NCI-H1092 treated with DMSO at 0.1 percent for 48 hours (cell line): ENCODE measurements around the gene MDH1.

Experiments used
- DNase-seq: peaks from one replicate; lab custom pipeline; 2025; lab: John Stamatoyannopoulos, UW

MDH1 gene

DNA sequence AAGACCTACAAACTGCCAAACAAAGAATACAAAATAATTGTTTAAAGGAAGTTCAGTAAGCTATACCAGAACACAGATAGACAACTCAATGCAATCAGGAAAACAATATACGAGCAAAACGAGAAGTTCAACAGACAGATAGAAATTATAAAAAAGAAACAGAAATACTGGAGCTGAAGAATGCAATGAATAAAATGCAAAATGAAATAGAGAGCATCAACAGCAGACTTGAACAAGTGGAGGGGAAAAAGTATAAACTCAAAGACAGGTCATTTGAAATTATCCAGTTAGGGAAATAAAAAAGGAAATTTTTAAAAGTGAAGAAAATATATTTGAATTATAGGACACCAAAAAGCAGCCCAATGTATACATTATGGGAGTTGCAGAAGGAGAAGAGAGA lies 43.6 kb downstream of the MDH1 start:
- DNase-seq = no peak

DNA sequence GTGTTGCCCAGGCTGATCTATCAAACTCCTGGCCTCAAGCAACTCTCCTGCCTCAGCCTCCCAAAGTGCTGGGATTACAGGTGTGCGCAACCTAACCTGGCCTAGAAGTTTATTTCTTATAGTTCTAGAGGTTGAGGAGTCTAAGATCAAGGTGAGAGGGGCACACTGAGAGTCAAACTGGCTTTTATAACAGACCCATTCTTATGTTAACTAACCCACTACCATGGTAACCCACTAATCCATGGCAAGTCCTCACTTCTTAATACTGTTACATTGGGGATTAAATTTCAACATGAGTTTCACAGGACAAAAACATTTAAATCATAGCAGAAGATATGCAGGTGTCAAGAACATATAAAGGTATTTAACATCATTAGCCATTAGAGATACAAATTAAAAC lies 50.6 kb downstream of the MDH1 start:
- no peak for DNase-seq

DNA sequence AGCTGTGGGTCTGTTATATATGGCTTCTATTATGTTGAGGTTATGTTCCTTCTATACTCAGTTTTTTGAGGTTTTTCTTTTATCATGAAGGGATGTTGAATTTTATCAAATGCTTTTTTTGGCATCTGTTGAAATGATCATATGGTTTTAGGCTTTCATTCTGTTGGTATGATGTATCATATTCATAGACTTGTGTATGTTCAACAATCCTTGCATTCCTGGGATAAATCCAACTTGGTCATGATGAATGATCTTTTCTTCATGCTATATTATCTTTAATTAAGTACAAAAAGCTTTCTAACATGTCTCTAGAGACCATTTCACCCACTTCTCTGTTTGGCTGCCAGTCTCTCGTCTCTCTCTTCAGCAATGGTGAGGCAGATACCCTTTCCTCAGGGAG lies 54.2 kb downstream of the MDH1 start:
- no peak for DNase-seq

DNA sequence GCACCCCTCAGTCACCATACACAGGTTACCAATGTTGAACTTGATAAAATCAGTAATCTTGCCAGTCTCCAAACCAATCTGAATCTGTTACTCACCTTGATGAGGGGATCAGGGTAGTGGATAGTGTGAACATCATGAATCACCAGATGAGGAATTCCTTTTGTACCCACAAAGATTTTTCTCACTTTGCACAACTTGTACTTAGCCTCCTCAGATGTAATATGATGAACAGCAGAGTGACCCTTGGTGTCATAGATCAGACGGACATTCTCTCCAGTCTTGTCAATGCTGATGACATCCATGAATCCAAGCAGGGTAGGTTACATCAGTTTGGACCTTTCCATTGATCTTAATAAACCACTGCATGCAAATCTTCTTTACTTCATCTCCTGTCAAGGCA lies 54.7 kb downstream of the MDH1 start:
- DNase-seq = no peak

DNA sequence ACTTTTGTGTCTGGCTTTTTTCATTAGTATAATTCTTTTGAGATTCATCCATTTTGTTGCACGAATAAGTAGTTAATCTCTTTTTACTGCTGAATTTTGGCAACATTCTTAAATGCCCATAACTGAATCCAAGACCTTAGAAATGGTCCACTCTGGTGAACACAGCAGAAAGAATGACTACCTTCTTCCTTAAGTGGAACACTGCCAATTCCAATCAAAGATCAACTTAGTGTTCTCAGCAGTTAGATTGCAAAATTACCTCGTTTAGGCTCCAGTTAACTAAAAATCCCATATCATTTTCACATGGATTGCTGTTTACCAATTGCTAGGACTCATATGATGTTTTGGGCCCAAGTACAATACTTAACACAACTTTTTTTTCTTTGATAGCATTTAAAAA lies 59.9 kb downstream of the MDH1 start:
- no peak for DNase-seq

DNA sequence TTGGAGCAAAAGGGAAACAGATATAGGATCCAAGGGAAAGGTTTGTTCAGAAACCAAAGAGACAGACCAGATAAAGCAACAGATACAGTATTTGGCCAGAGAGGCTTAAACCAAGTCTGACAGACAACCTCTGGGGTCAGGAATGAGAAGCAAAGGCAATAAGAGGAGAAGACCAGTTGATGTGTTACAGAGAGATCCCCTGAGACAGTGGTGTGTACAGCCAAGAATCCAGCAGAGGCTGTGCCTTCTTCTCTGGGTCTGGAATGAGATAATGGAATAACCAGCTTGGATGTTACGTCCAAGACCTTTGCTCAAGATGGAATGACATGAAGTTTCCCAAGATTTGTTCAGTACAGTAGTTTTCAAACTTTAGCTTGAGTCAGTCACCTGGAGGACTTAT lies 61.1 kb downstream of the MDH1 start:
- DNase-seq = no peak

DNA sequence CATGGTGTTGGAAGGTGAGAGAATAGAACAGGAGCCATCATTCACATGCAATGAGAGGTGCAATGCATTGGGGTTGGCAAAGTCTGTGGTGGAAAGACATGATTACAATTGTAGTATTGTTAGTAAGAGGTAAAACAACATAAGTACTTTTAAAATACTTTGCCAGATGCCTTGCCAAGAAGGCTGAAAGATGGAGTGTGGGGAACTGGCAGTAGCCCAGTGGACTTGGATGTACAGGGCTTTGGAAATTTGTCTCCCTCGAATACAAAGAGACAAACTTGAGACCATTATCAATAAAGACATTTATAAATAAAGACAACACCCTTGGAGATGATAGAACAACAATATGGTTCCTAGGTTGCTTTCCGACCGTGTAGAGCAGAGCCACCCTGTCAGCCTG lies 62.0 kb downstream of the MDH1 start:
- DNase-seq = no peak

DNA sequence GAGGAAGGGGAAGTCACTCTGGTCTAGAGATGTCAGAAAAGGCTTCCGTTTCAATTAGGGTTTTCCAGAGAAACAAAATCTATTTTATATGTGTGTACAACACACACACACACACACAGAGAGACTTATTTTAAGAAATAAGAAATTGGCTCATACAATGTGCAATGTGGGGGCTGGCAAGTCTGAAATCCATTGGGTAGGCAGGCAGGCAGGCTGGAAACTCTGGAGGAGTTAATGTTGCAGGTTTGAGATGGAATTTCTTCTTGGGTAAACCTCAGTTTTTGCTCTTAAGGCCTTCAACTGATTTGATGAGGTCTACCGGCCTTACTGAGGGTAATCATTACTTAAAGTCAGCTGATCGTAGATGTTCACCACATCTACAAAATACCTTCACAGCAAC lies 62.6 kb downstream of the MDH1 start:
- DNase-seq = no peak

DNA sequence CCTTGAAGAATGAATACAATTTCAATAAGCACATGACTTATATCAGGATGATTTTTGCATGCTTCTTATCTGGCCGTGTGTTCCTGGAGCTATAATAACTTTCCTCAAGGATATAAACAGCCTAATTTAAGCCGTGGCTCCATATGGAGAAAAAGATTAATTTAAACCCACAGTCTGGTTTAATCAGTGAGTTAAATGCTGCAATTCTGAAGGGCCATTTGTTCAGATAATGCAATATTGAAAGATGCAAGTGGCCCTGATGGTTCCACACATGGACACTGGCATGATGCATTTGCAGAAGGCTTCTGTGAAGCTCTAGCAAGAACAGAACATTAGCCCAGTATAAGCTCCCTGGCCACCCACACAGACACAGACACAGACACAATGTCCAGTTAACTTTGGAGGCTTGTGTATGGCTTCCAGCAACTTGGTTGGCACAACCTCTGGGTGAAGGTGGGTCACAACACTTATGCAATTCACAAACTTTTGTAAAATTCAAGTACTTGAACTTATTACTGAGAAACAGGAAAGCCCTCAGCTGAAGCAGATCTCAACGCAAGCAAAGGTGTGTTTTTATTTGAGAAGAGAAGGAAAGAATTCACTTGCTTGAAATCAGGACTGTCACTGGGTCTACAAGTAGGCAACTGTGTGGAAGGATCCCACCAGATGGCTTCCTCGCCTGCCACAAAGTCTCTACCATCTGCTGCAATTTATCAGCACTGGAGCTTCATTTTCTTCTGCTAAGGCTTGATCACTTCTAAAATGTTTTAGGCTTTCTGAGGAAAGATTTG lies 63.3 kb downstream of the MDH1 start:
- no peak for DNase-seq

DNA sequence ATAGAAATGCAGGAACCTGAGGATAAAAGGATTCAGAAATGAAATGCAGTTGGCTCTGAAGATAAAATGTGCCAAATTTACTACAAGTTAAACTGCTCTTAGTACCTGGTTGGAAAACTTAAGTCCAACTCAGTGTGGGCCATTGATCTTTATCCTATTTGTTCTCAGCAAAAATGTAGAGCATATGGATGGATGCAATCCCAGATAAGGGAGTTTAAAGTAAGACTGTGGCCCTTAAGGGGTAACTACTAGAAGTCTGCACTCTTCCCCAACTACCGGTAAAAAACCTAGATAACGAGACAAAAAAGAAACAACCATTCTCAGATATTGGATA lies 63.9 kb downstream of the MDH1 start:
- DNase-seq = no peak

DNA sequence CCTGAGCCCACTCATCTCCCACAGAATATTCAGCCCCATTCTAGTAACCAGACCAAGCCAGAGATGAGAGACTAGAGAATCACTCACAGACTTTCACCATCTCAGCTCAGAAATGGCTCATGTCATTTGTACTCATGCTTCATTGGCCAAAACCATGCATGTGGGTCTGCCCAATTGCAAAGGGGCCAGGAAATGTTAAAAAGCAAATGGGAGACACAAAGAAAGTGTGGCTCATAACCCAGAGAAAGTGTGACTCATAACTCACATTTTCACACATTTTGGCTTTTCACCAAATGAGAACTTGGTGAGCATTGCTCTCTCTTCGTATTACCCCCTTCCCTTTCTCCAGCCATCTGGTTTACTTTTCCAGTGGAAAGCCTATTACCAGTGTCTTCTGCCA lies 66.2 kb downstream of the MDH1 start:
- DNase-seq = no peak
